Effector memory CD8-positive, alpha-beta T cell (primary cell): ENCODE results near the gene MUC5B.

ENCODE experiments used
- ATAC-seq: fragments of 150-1000 bp; cut with Tn5 transposase; replicated peaks from 2 replicates; pipeline ENCODE4 v1.10.0; 2021; ENCODE audit warnings: mild to moderate bottlenecking, moderate library complexity
- DNase-seq, 3 experiments: peaks; one replicate each; pipeline ENCODE4 v3.0.0; 2021
- H3K27ac Mint-ChIP-seq, 2 donors: one replicate each; pipeline ENCODE4 v1.8.0; 2022; ENCODE audit warnings: mild to moderate bottlenecking in 2 of 2, mixed read lengths in 2 of 2, moderate library complexity in 2 of 2
- H3K27me3 Mint-ChIP-seq, 2 donors: one replicate each; pipeline ENCODE4 v1.8.0; 2022; ENCODE audit warnings: mixed read lengths in 2 of 2
- H3K36me3 Mint-ChIP-seq: one replicate; pipeline ENCODE4 v1.8.0; 2022; ENCODE audit warnings: mild to moderate bottlenecking, moderate library complexity, mixed read lengths; ENCODE audit not compliant: insufficient read depth
- H3K4me1 Mint-ChIP-seq, 2 donors: one replicate each; pipeline ENCODE4 v1.8.0; 2022; ENCODE audit warnings: low read depth in 2 of 2, mixed read lengths in 2 of 2
- H3K4me3 Mint-ChIP-seq, 2 donors: one replicate each; pipeline ENCODE4 v1.8.0; 2022; ENCODE audit warnings: mild to moderate bottlenecking in 2 of 2, mixed read lengths in 2 of 2, moderate library complexity in 2 of 2
- H3K9me3 Mint-ChIP-seq, 2 donors: one replicate each; pipeline ENCODE4 v1.8.0; 2022; ENCODE audit warnings: mixed read lengths in 2 of 2

MUC5B gene

GRCh38 chr11:1233351-1234053 lies 10.6 kb downstream of the MUC5B start:
- Mint-ChIP-seq H3K4me1 (no peaks in the 10 kb centered on the region), H3K36me3 (peaks cover 3% of the 10 kb centered on the region), H3K9me3 (no peaks in the 10 kb centered on the region), H3K4me3 (no peak overlapping the region), H3K27ac (no peak overlapping the region), H3K27me3 (no peaks in the 10 kb centered on the region)
- ATAC-seq (no peak), DNase-seq (no peak)

GRCh38 chr11:1234054-1234720 lies 11.3 kb downstream of the MUC5B start:
- no peak for ATAC-seq
- no peaks in the 10 kb centered on the region for H3K27me3 Mint-ChIP-seq
- no peak overlapping the region for H3K27ac Mint-ChIP-seq
- H3K4me1 Mint-ChIP-seq, result no peaks in the 10 kb centered on the region
- no peaks in the 10 kb centered on the region for H3K9me3 Mint-ChIP-seq
- H3K4me3 Mint-ChIP-seq, result no peak overlapping the region
- H3K36me3 Mint-ChIP-seq, result peaks cover 3% of the 10 kb centered on the region
- no peak for DNase-seq

- DNase-seq (no peak), ATAC-seq (no peak)
- no peak overlapping the region for H3K27ac Mint-ChIP-seq
- H3K27me3 Mint-ChIP-seq, result no peaks in the 10 kb centered on the region
- no peak overlapping the region for H3K4me3 Mint-ChIP-seq
- peaks cover 3% of the 10 kb centered on the region for H3K36me3 Mint-ChIP-seq
- no peaks in the 10 kb centered on the region for H3K4me1 Mint-ChIP-seq
- no peaks in the 10 kb centered on the region for H3K9me3 Mint-ChIP-seq
Measured at GRCh38 chr11:1234771-1235305, 12.0 kb downstream of the MUC5B start.

GRCh38 chr11:1235306-1235900 lies 12.5 kb downstream of the MUC5B start:
- no peak for ATAC-seq
- Mint-ChIP-seq H3K27ac (no peak overlapping the region), H3K27me3 (no peaks in the 10 kb centered on the region), H3K4me1 (no peaks in the 10 kb centered on the region), H3K4me3 (no peak overlapping the region), H3K36me3 (peaks cover 3% of the 10 kb centered on the region), H3K9me3 (no peaks in the 10 kb centered on the region)
- no peak for DNase-seq

- Mint-ChIP-seq H3K27me3 (no peaks in the 10 kb centered on the region), H3K4me3 (no peak overlapping the region), H3K27ac (no peak overlapping the region), H3K36me3 (peaks cover 3% of the 10 kb centered on the region), H3K4me1 (no peaks in the 10 kb centered on the region), H3K9me3 (no peaks in the 10 kb centered on the region)
- DNase-seq (no peak), ATAC-seq (no peak)
Measured at GRCh38 chr11:1235901-1236315, 13.0 kb downstream of the MUC5B start.

GRCh38 chr11:1236316-1237127 lies 13.7 kb downstream of the MUC5B start:
- ATAC-seq (no peak), DNase-seq (no peak)
- no peak overlapping the region for H3K27ac Mint-ChIP-seq
- H3K9me3 Mint-ChIP-seq, result no peaks in the 10 kb centered on the region
- H3K4me3 Mint-ChIP-seq, result no peak overlapping the region
- no peaks in the 10 kb centered on the region for H3K4me1 Mint-ChIP-seq
- H3K36me3 Mint-ChIP-seq, result peaks cover 3% of the 10 kb centered on the region
- H3K27me3 Mint-ChIP-seq, result no peaks in the 10 kb centered on the region

GRCh38 chr11:1237128-1237580 lies 14.3 kb downstream of the MUC5B start:
- ATAC-seq (no peak), DNase-seq (no peak)
- H3K4me1 Mint-ChIP-seq, result peaks cover 0 to under 1% of the 10 kb centered on the region in 2 donors
- H3K27ac Mint-ChIP-seq, result no peak overlapping the region
- no peaks in the 10 kb centered on the region for H3K9me3 Mint-ChIP-seq
- H3K4me3 Mint-ChIP-seq, result no peak overlapping the region
- H3K27me3 Mint-ChIP-seq, result no peaks in the 10 kb centered on the region
- peaks cover 3% of the 10 kb centered on the region for H3K36me3 Mint-ChIP-seq

GRCh38 chr11:1237851-1238250 lies 15.0 kb downstream of the MUC5B start:
- Mint-ChIP-seq H3K4me3 (no peak overlapping the region), H3K4me1 (peaks cover 0 to 7% of the 10 kb centered on the region in 2 donors), H3K27me3 (no peaks in the 10 kb centered on the region), H3K27ac (no peak overlapping the region), H3K9me3 (no peaks in the 10 kb centered on the region), H3K36me3 (peaks cover 3% of the 10 kb centered on the region)
- no peak for ATAC-seq
- no peak for DNase-seq

- Mint-ChIP-seq H3K4me3 (no peak overlapping the region), H3K27me3 (no peaks in the 10 kb centered on the region), H3K9me3 (no peaks in the 10 kb centered on the region), H3K36me3 (peaks cover 3% of the 10 kb centered on the region), H3K4me1 (peaks cover 0 to 7% of the 10 kb centered on the region in 2 donors), H3K27ac (no peak overlapping the region)
- DNase-seq (no peak), ATAC-seq (no peak)
Measured at GRCh38 chr11:1238767-1239595, 16.1 kb downstream of the MUC5B start.

- Mint-ChIP-seq H3K9me3 (no peaks in the 10 kb centered on the region), H3K36me3 (peaks cover 3% of the 10 kb centered on the region), H3K4me1 (peaks cover 0 to 7% of the 10 kb centered on the region in 2 donors), H3K27me3 (no peaks in the 10 kb centered on the region), H3K4me3 (no peak overlapping the region), H3K27ac (no peak overlapping the region)
- ATAC-seq, result no peak
- no peak for DNase-seq
Measured at GRCh38 chr11:1239596-1240205, 16.8 kb downstream of the MUC5B start.

- no peaks in the 10 kb centered on the region for H3K9me3 Mint-ChIP-seq
- H3K27ac Mint-ChIP-seq, result no peak overlapping the region
- no peak overlapping the region for H3K4me3 Mint-ChIP-seq
- peaks cover 0 to 7% of the 10 kb centered on the region in 2 donors for H3K4me1 Mint-ChIP-seq
- peaks cover 3% of the 10 kb centered on the region for H3K36me3 Mint-ChIP-seq
- DNase-seq, result no peak
- no peaks in the 10 kb centered on the region for H3K27me3 Mint-ChIP-seq
- no peak for ATAC-seq
Measured at GRCh38 chr11:1240771-1241170, 17.9 kb downstream of the MUC5B start.

- Mint-ChIP-seq H3K4me1 (peaks cover 1 to 7% of the 10 kb centered on the region in 2 donors), H3K9me3 (no peaks in the 10 kb centered on the region), H3K27me3 (no peaks in the 10 kb centered on the region), H3K27ac (no peak overlapping the region), H3K36me3 (peaks cover 3% of the 10 kb centered on the region), H3K4me3 (no peak overlapping the region)
- no peak for DNase-seq
- no peak for ATAC-seq
Measured at GRCh38 chr11:1241706-1242105, 18.8 kb downstream of the MUC5B start.
